AG08396 (cell line): ENCODE measurements around the gene LRRFIP2.

ENCODE experiments used
- DNase-seq: peaks from one replicate; pipeline ENCODE4 v3.0.0; 2012; ENCODE audit warnings: low spot score, mixed read lengths

The LRRFIP2 gene

GRCh38 chr3:37115446-37115845 is 58.9 kb downstream of the LRRFIP2 start:
- DNase-seq: no peak

- DNase-seq: peak; percentile 36
Observed at GRCh38 chr3:37114251-37115145, 59.9 kb downstream of the LRRFIP2 start.

GRCh38 chr3:37112987-37113386 is 61.4 kb downstream of the LRRFIP2 start:
- DNase-seq: no peak

GRCh38 chr3:37111199-37111598 is 63.2 kb downstream of the LRRFIP2 start:
- DNase-seq: no peak

- no peak for DNase-seq
Observed at GRCh38 chr3:37107846-37108245, 66.5 kb downstream of the LRRFIP2 start.

GRCh38 chr3:37103103-37103808 is 71.1 kb downstream of the LRRFIP2 start:
- no peak for DNase-seq

GRCh38 chr3:37100411-37100810 is 74.0 kb downstream of the LRRFIP2 start:
- DNase-seq: no peak

GRCh38 chr3:37099469-37099868 is 74.9 kb downstream of the LRRFIP2 start:
- DNase-seq: no peak

GRCh38 chr3:37098884-37099283 is 75.5 kb downstream of the LRRFIP2 start:
- no peak for DNase-seq

GRCh38 chr3:37097776-37098175 is 76.6 kb downstream of the LRRFIP2 start:
- DNase-seq: no peak

GRCh38 chr3:37096975-37097374 is 77.4 kb downstream of the LRRFIP2 start:
- no peak for DNase-seq

- DNase-seq: peak; percentile 15
Observed at GRCh38 chr3:37096288-37096687, 78.1 kb downstream of the LRRFIP2 start.

- no peak for DNase-seq
Observed at GRCh38 chr3:37094636-37095035, 79.7 kb downstream of the LRRFIP2 start.

- no peak for DNase-seq
Observed at GRCh38 chr3:37093481-37093880, 80.9 kb downstream of the LRRFIP2 start.

GRCh38 chr3:37092484-37092883 is 81.9 kb downstream of the LRRFIP2 start:
- no peak for DNase-seq

- no peak for DNase-seq
Observed at GRCh38 chr3:37087870-37088269, 86.5 kb downstream of the LRRFIP2 start.

- no peak for DNase-seq
Observed at GRCh38 chr3:37086918-37087317, 87.5 kb downstream of the LRRFIP2 start.

GRCh38 chr3:37082317-37082716 is 92.1 kb downstream of the LRRFIP2 start:
- no peak for DNase-seq

- DNase-seq: no peak
Observed at GRCh38 chr3:37075955-37076354, 98.4 kb downstream of the LRRFIP2 start.

GRCh38 chr3:37074178-37074577 is 100.2 kb downstream of the LRRFIP2 start:
- DNase-seq: peak; percentile 51

GRCh38 chr3:37072892-37073291 is 101.5 kb downstream of the LRRFIP2 start:
- DNase-seq: peak; percentile 29

GRCh38 chr3:37071921-37072320 is 102.5 kb downstream of the LRRFIP2 start:
- DNase-seq: no peak

- no peak for DNase-seq
Observed at GRCh38 chr3:37068031-37068430, 106.4 kb downstream of the LRRFIP2 start.
